ENCODE measurements around the gene WDR70.
A peak's percentile ranks its signal among the peaks of the same experiment; 100 is the strongest.

Gene WDR70

GRCh38 chr5:37771731-37772130 is 392.6 kb downstream of the WDR70 start:
- H3K79me2 ChIP-seq (ENCODE audit: control insufficient read depth, insufficient read depth, low read length) = no peaks in the 10 kb centered on the region
- H3K36me3 ChIP-seq (ENCODE audit: control insufficient read depth, insufficient read depth, low read length) = no peaks in the 10 kb centered on the region
- no peak overlapping the region for H2AK5ac ChIP-seq (ENCODE audit: low read length)
- H2BK5ac ChIP-seq (ENCODE audit: low read length) = no peak overlapping the region
- H3K4me3 ChIP-seq (ENCODE audit: low read length) = no peak overlapping the region
- no peak overlapping the region for H2BK15ac ChIP-seq (replicated peaks; ENCODE audit: low read depth)
- no peak overlapping the region for H3K23ac ChIP-seq (ENCODE audit: low read length)
- H4K8ac ChIP-seq (ENCODE audit: low read depth, low read length) = no peak overlapping the region
- no peak overlapping the region for H3K27ac ChIP-seq (ENCODE audit: low read depth, low read length)
- H3K79me1 ChIP-seq (ENCODE audit: low read length) = no peaks in the 10 kb centered on the region
- DNase-seq = no peak
- no peak overlapping the region for H3K4ac ChIP-seq (ENCODE audit: low read depth, low read length)
- no peak overlapping the region for H3K9ac ChIP-seq (ENCODE audit: low read length)
- no peak overlapping the region for H3K4me2 ChIP-seq (ENCODE audit: low read length)
- no CpG with 5 or more reads among the region's 2 CpGs for WGBS (ENCODE audit: extremely low coverage, insufficient coverage, low lambda C conversion rate)
- H2BK120ac ChIP-seq (ENCODE audit: low read depth, low read length) = no peak overlapping the region
- H3K4me1 ChIP-seq (ENCODE audit: control insufficient read depth, low read depth, low read length) = no peaks in the 10 kb centered on the region
- H3K56ac ChIP-seq (ENCODE audit: low read length) = no peak overlapping the region
- no peak overlapping the region for H3K18ac ChIP-seq (ENCODE audit: low read length)
- no peak overlapping the region for H4K5ac ChIP-seq (ENCODE audit: low read length)
- no peaks in the 10 kb centered on the region for H3K27me3 ChIP-seq (ENCODE audit: insufficient read depth, low read length, poor library complexity)

- H3K36me3 ChIP-seq (ENCODE audit: control insufficient read depth, insufficient read depth, low read length) = no peaks in the 10 kb centered on the region
- DNase-seq = no peak
- no peak overlapping the region for H2BK120ac ChIP-seq (ENCODE audit: low read depth, low read length)
- no peak overlapping the region for H3K56ac ChIP-seq (ENCODE audit: low read length)
- no peaks in the 10 kb centered on the region for H3K79me2 ChIP-seq (ENCODE audit: control insufficient read depth, insufficient read depth, low read length)
- no CpG with 5 or more reads among the region's 2 CpGs for WGBS (ENCODE audit: extremely low coverage, insufficient coverage, low lambda C conversion rate)
- H2BK5ac ChIP-seq (ENCODE audit: low read length) = no peak overlapping the region
- H3K4ac ChIP-seq (ENCODE audit: low read depth, low read length) = no peak overlapping the region
- no peaks in the 10 kb centered on the region for H3K4me1 ChIP-seq (ENCODE audit: control insufficient read depth, low read depth, low read length)
- no peak overlapping the region for H2BK15ac ChIP-seq (replicated peaks; ENCODE audit: low read depth)
- no peaks in the 10 kb centered on the region for H3K27me3 ChIP-seq (ENCODE audit: insufficient read depth, low read length, poor library complexity)
- no peak overlapping the region for H3K27ac ChIP-seq (ENCODE audit: low read depth, low read length)
- no peak overlapping the region for H3K4me3 ChIP-seq (ENCODE audit: low read length)
- no peak overlapping the region for H3K4me2 ChIP-seq (ENCODE audit: low read length)
- no peak overlapping the region for H3K23ac ChIP-seq (ENCODE audit: low read length)
- H4K8ac ChIP-seq (ENCODE audit: low read depth, low read length) = no peak overlapping the region
- no peak overlapping the region for H4K5ac ChIP-seq (ENCODE audit: low read length)
- no peak overlapping the region for H2AK5ac ChIP-seq (ENCODE audit: low read length)
- no peak overlapping the region for H3K18ac ChIP-seq (ENCODE audit: low read length)
- H3K79me1 ChIP-seq (ENCODE audit: low read length) = no peaks in the 10 kb centered on the region
- no peak overlapping the region for H3K9ac ChIP-seq (ENCODE audit: low read length)
Measured at GRCh38 chr5:37772255-37772654, 393.1 kb downstream of the WDR70 start.

GRCh38 chr5:37773809-37774208 is 394.7 kb downstream of the WDR70 start:
- H3K4me1 ChIP-seq (ENCODE audit: control insufficient read depth, low read depth, low read length) = no peaks in the 10 kb centered on the region
- no CpG with 5 or more reads among the region's 1 CpG for WGBS (ENCODE audit: extremely low coverage, insufficient coverage, low lambda C conversion rate)
- no peaks in the 10 kb centered on the region for H3K27me3 ChIP-seq (ENCODE audit: insufficient read depth, low read length, poor library complexity)
- no peak overlapping the region for H3K56ac ChIP-seq (ENCODE audit: low read length)
- no peak for DNase-seq
- H3K4me3 ChIP-seq (ENCODE audit: low read length) = no peak overlapping the region
- no peaks in the 10 kb centered on the region for H3K36me3 ChIP-seq (ENCODE audit: control insufficient read depth, insufficient read depth, low read length)
- H3K79me1 ChIP-seq (ENCODE audit: low read length) = no peaks in the 10 kb centered on the region
- H2BK120ac ChIP-seq (ENCODE audit: low read depth, low read length) = no peak overlapping the region
- H2BK5ac ChIP-seq (ENCODE audit: low read length) = no peak overlapping the region
- no peak overlapping the region for H3K4ac ChIP-seq (ENCODE audit: low read depth, low read length)
- H3K27ac ChIP-seq (ENCODE audit: low read depth, low read length) = no peak overlapping the region
- H2AK5ac ChIP-seq (ENCODE audit: low read length) = no peak overlapping the region
- H3K79me2 ChIP-seq (ENCODE audit: control insufficient read depth, insufficient read depth, low read length) = no peaks in the 10 kb centered on the region
- H2BK15ac ChIP-seq (replicated peaks; ENCODE audit: low read depth) = no peak overlapping the region
- no peak overlapping the region for H3K4me2 ChIP-seq (ENCODE audit: low read length)
- H3K23ac ChIP-seq (ENCODE audit: low read length) = no peak overlapping the region
- H3K18ac ChIP-seq (ENCODE audit: low read length) = no peak overlapping the region
- no peak overlapping the region for H3K9ac ChIP-seq (ENCODE audit: low read length)
- H4K8ac ChIP-seq (ENCODE audit: low read depth, low read length) = no peak overlapping the region
- H4K5ac ChIP-seq (ENCODE audit: low read length) = no peak overlapping the region

GRCh38 chr5:37774912-37775483 is 395.9 kb downstream of the WDR70 start:
- DNase-seq = peak; percentile 66
- no peaks in the 10 kb centered on the region for H3K79me1 ChIP-seq (ENCODE audit: low read length)
- H3K9ac ChIP-seq (ENCODE audit: low read length) = no peak overlapping the region
- H3K27ac ChIP-seq (ENCODE audit: low read depth, low read length) = no peak overlapping the region
- H3K23ac ChIP-seq (ENCODE audit: low read length) = no peak overlapping the region
- H4K8ac ChIP-seq (ENCODE audit: low read depth, low read length) = no peak overlapping the region
- H3K4ac ChIP-seq (ENCODE audit: low read depth, low read length) = no peak overlapping the region
- H2BK120ac ChIP-seq (ENCODE audit: low read depth, low read length) = no peak overlapping the region
- H2BK5ac ChIP-seq (ENCODE audit: low read length) = no peak overlapping the region
- no peak overlapping the region for H3K56ac ChIP-seq (ENCODE audit: low read length)
- no peak overlapping the region for H2BK15ac ChIP-seq (replicated peaks; ENCODE audit: low read depth)
- no peak overlapping the region for H3K4me3 ChIP-seq (ENCODE audit: low read length)
- WGBS (ENCODE audit: extremely low coverage, insufficient coverage, low lambda C conversion rate) = no CpG with 5 or more reads among the region's 9 CpGs
- H4K5ac ChIP-seq (ENCODE audit: low read length) = no peak overlapping the region
- H2AK5ac ChIP-seq (ENCODE audit: low read length) = no peak overlapping the region
- H3K36me3 ChIP-seq (ENCODE audit: control insufficient read depth, insufficient read depth, low read length) = no peaks in the 10 kb centered on the region
- no peaks in the 10 kb centered on the region for H3K27me3 ChIP-seq (ENCODE audit: insufficient read depth, low read length, poor library complexity)
- no peak overlapping the region for H3K4me2 ChIP-seq (ENCODE audit: low read length)
- no peak overlapping the region for H3K18ac ChIP-seq (ENCODE audit: low read length)
- H3K79me2 ChIP-seq (ENCODE audit: control insufficient read depth, insufficient read depth, low read length) = no peaks in the 10 kb centered on the region
- no peaks in the 10 kb centered on the region for H3K4me1 ChIP-seq (ENCODE audit: control insufficient read depth, low read depth, low read length)

- Histone ChIP-seq H3K4me2 (ENCODE audit: low read length) (no peak overlapping the region), H4K8ac (ENCODE audit: low read depth, low read length) (no peak overlapping the region)
- DNase-seq = no peak
Measured at GRCh38 chr5:37776826-37777225, 397.7 kb downstream of the WDR70 start.

GRCh38 chr5:37777432-37778130 is 398.5 kb downstream of the WDR70 start:
- no peak overlapping the region for H3K18ac ChIP-seq (ENCODE audit: low read length)
- H3K4ac ChIP-seq (ENCODE audit: low read depth, low read length) = no peak overlapping the region
- no peak for DNase-seq
- no peak overlapping the region for H2AK5ac ChIP-seq (ENCODE audit: low read length)
- H3K56ac ChIP-seq (ENCODE audit: low read length) = no peak overlapping the region
- H3K36me3 ChIP-seq (ENCODE audit: control insufficient read depth, insufficient read depth, low read length) = no peaks in the 10 kb centered on the region
- H3K9ac ChIP-seq (ENCODE audit: low read length) = no peak overlapping the region
- H3K23ac ChIP-seq (ENCODE audit: low read length) = no peak overlapping the region
- H3K79me1 ChIP-seq (ENCODE audit: low read length) = no peaks in the 10 kb centered on the region
- H4K8ac ChIP-seq (ENCODE audit: low read depth, low read length) = no peak overlapping the region
- H3K4me1 ChIP-seq (ENCODE audit: control insufficient read depth, low read depth, low read length) = no peaks in the 10 kb centered on the region
- H4K5ac ChIP-seq (ENCODE audit: low read length) = no peak overlapping the region
- no peak overlapping the region for H3K27ac ChIP-seq (ENCODE audit: low read depth, low read length)
- H3K4me3 ChIP-seq (ENCODE audit: low read length) = no peak overlapping the region
- no peak overlapping the region for H2BK5ac ChIP-seq (ENCODE audit: low read length)
- H2BK120ac ChIP-seq (ENCODE audit: low read depth, low read length) = no peak overlapping the region
- no CpG with 5 or more reads among the region's 15 CpGs for WGBS (ENCODE audit: extremely low coverage, insufficient coverage, low lambda C conversion rate)
- no peak overlapping the region for H3K4me2 ChIP-seq (ENCODE audit: low read length)
- H2BK15ac ChIP-seq (replicated peaks; ENCODE audit: low read depth) = no peak overlapping the region
- H3K79me2 ChIP-seq (ENCODE audit: control insufficient read depth, insufficient read depth, low read length) = no peaks in the 10 kb centered on the region
- H3K27me3 ChIP-seq (ENCODE audit: insufficient read depth, low read length, poor library complexity) = no peaks in the 10 kb centered on the region

More at GRCh38 chr5:37776826-37777225, 397.7 kb downstream of the WDR70 start:
- Histone ChIP-seq H3K9ac (ENCODE audit: low read length) (no peak overlapping the region), H3K79me2 (ENCODE audit: control insufficient read depth, insufficient read depth, low read length) (no peaks in the 10 kb centered on the region), H2BK15ac (replicated peaks; ENCODE audit: low read depth) (no peak overlapping the region), H3K56ac (ENCODE audit: low read length) (no peak overlapping the region), H2AK5ac (ENCODE audit: low read length) (no peak overlapping the region), H2BK5ac (ENCODE audit: low read length) (no peak overlapping the region), H3K23ac (ENCODE audit: low read length) (no peak overlapping the region), H3K36me3 (ENCODE audit: control insufficient read depth, insufficient read depth, low read length) (no peaks in the 10 kb centered on the region), H3K4ac (ENCODE audit: low read depth, low read length) (no peak overlapping the region), H2BK120ac (ENCODE audit: low read depth, low read length) (no peak overlapping the region), H3K79me1 (ENCODE audit: low read length) (no peaks in the 10 kb centered on the region), H3K27me3 (ENCODE audit: insufficient read depth, low read length, poor library complexity) (no peaks in the 10 kb centered on the region), H3K18ac (ENCODE audit: low read length) (no peak overlapping the region), H3K4me1 (ENCODE audit: control insufficient read depth, low read depth, low read length) (no peaks in the 10 kb centered on the region), H3K4me3 (ENCODE audit: low read length) (no peak overlapping the region), H3K27ac (ENCODE audit: low read depth, low read length) (no peak overlapping the region), H4K5ac (ENCODE audit: low read length) (no peak overlapping the region)
- WGBS (ENCODE audit: extremely low coverage, insufficient coverage, low lambda C conversion rate) = no CpG with 5 or more reads among the region's 7 CpGs
